GM12878 (cell line): ENCODE measurements around the gene THAP6. TPM values are rescaled to one million over a fixed set of nuclear protein-coding genes. Genes with fewer than 3 reads are reported as not detected.

Source experiments
- ATAC-seq: fragments of 200-7000 bp; cut with Tn5 transposase; 3 replicates; pipeline ENCODE4 v1.9.1; 2020; ENCODE audit warnings: mild to moderate bottlenecking, moderate library complexity
- BruUV-seq: library from RNA; stranded (reverse); fragments of 400-500 nt; replicated peaks from 2 replicates; lab custom pipeline; 2021; lab: Mats Ljungman, UMichigan
- CTCF ChIA-PET: fragments of 300-600 bp; sonication (Branson Sonifier 250); formaldehyde crosslinking; extraction: SDS; loops from one replicate; lab custom pipeline; 2021; ENCODE audit warnings: inconsistent platforms; lab: Yijun Ruan, JAX
- POLR2A ChIA-PET: fragments of 350-600 bp; formaldehyde crosslinking; extraction: SDS; loops from one replicate; lab custom pipeline; 2021; ENCODE audit warnings: inconsistent platforms; lab: Charles Lee
- RAD21 ChIA-PET: fragments of 300-600 bp; sonication (Branson Sonifier 250); formaldehyde crosslinking; loops from one replicate; lab custom pipeline; 2023; ENCODE audit warnings: antibody characterized with exemption; ENCODE audit not compliant: unreplicated experiment; lab: Charles Lee
- SMC1A ChIA-PET: fragments of 300-600 bp; sonication (Branson Sonifier 250); formaldehyde crosslinking; loops from one replicate; lab custom pipeline; 2023; ENCODE audit not compliant: unreplicated experiment, uncharacterized antibody; lab: Charles Lee
- DNase-seq: peaks from one replicate; pipeline ENCODE4 v3.0.0-alpha.2; 2011; ENCODE audit warnings: low read depth, low spot score
- FAIRE-seq: peaks from 3 replicates; lab custom pipeline; 2011; peaks lifted over from hg19 to GRCh38; lab: Jason Lieb, UNC
- H2AFZ ChIP-seq: 2 replicates; pipeline ENCODE4 v1.6.0; 2011; ENCODE audit warnings: low read depth, low read length, control low read depth; ENCODE audit not compliant: control insufficient read depth
- H3K27ac ChIP-seq: 2 replicates; pipeline ENCODE4 v1.5.1; 2011; ENCODE audit warnings: control low read depth; ENCODE audit not compliant: control insufficient read depth, insufficient read depth
- H3K27me3 ChIP-seq, 2 experiments: replicated peaks in 1 of 2; 2 replicates each; pipeline versions ENCODE4 v1.6.0 to v1.6.1; 2011; ENCODE audit warnings: low read length in 1 of 2; ENCODE audit not compliant: control insufficient read depth in 2 of 2, insufficient read depth in 2 of 2
- H3K36me3 ChIP-seq, 2 experiments: 2 replicates each; pipeline ENCODE4 v1.5.1; 2011; ENCODE audit warnings: low read length in 1 of 2; ENCODE audit not compliant: control insufficient read depth in 2 of 2, insufficient read depth in 2 of 2
- H3K4me1 ChIP-seq: 2 replicates; pipeline ENCODE4 v1.6.1; 2011; ENCODE audit warnings: mild to moderate bottlenecking, low read length, moderate library complexity, mixed read lengths; ENCODE audit not compliant: control insufficient read depth, insufficient read depth
- H3K4me2 ChIP-seq: 2 replicates; pipeline ENCODE4 v1.6.0; 2011; ENCODE audit warnings: control low read depth; ENCODE audit not compliant: control insufficient read depth, insufficient read depth
- H3K4me3 ChIP-seq: fragments of 200-600 bp; sonication (generic); 2 replicates; pipeline ENCODE4 v1.5.1; 2016
- H3K79me2 ChIP-seq: 2 replicates; pipeline ENCODE4 v1.6.0; 2011; ENCODE audit warnings: low read length; ENCODE audit not compliant: control insufficient read depth, insufficient read depth
- H3K9ac ChIP-seq: 2 replicates; pipeline ENCODE4 v1.8.0; 2011; ENCODE audit warnings: low read length, control low read depth, mixed read lengths; ENCODE audit not compliant: control insufficient read depth, insufficient read depth
- H3K9me3 ChIP-seq: replicated peaks from 3 replicates; pipeline ENCODE4 v1.5.1; 2011; ENCODE audit warnings: mild to moderate bottlenecking, low read length; ENCODE audit not compliant: control insufficient read depth, insufficient read depth
- H4K20me1 ChIP-seq: 2 replicates; pipeline ENCODE4 v1.6.0; 2011; ENCODE audit not compliant: control insufficient read depth, insufficient read depth
- E2F4 ChIP-seq: IDR thresholded peaks from 2 replicates; pipeline ENCODE4 v1.6.1; 2012; ENCODE audit warnings: low read depth, low read length, improper control_type of control experiment
- HSF1 ChIP-seq: fragments of 150-350 bp; IDR thresholded peaks from 2 replicates; pipeline ENCODE4 v1.6.1; 2014; ENCODE audit warnings: mild to moderate bottlenecking, low read depth, low read length
- IRF3 ChIP-seq: fragments of 450-650 bp; IDR thresholded peaks from 2 replicates; pipeline ENCODE4 v1.6.1; 2014; ENCODE audit warnings: mild to moderate bottlenecking
- JUNB ChIP-seq: IDR thresholded peaks from 2 replicates; pipeline ENCODE4 v1.6.1; 2016; ENCODE audit warnings: antibody characterized with exemption, mild to moderate bottlenecking
- MEF2A ChIP-seq: IDR thresholded peaks from 2 replicates; pipeline ENCODE4 v1.6.1; 2011; ENCODE audit warnings: low read depth, mild to moderate bottlenecking, low read length, moderate library complexity; ENCODE audit not compliant: insufficient read depth
- RELB ChIP-seq: fragments of 450-650 bp; IDR thresholded peaks from 2 replicates; pipeline ENCODE4 v1.6.1; 2017; ENCODE audit warnings: low read depth, mild to moderate bottlenecking, moderate library complexity
- SMARCA5 ChIP-seq: fragments of 450-650 bp; IDR thresholded peaks from 2 replicates; pipeline ENCODE4 v1.6.1; 2017; ENCODE audit warnings: mild to moderate bottlenecking
- SPI1 ChIP-seq: IDR thresholded peaks from 2 replicates; pipeline ENCODE4 v1.6.1; 2011; ENCODE audit warnings: low read depth, mild to moderate bottlenecking, low read length, moderate library complexity, borderline replicate concordance; ENCODE audit not compliant: insufficient read depth
- ZBED1 ChIP-seq: IDR thresholded peaks from 2 replicates; pipeline ENCODE4 v1.6.1; 2016; ENCODE audit warnings: borderline replicate concordance
- ZNF207 ChIP-seq: fragments of 450-650 bp; IDR thresholded peaks from 2 replicates; pipeline ENCODE4 v1.6.1; 2014; ENCODE audit warnings: antibody characterized with exemption, mild to moderate bottlenecking, borderline replicate concordance
- whole genome bisulfite sequencing: methylation state at CpG from one replicate; pipeline ENCODE4 v1.1.6; 2016; ENCODE audit warnings: low lambda C conversion rate; ENCODE audit not compliant: insufficient replicate concordance, insufficient coverage; ENCODE audit errors: missing lambda C conversion rate; 5-methylcytosine and 5-hydroxymethylcytosine counted together
- in situ Hi-C: fragments of 300-500 bp; cut with MboI; formaldehyde crosslinking; loops from 9 replicates; pipeline ENCODE4 v1.14.3; 2018; ENCODE audit warnings: mixed read lengths
- intact Hi-C: fragments of 100-400 bp; cut with micrococcal nuclease; formaldehyde crosslinking; loops from one replicate; pipeline ENCODE4 v1.14.2; 2022; ENCODE audit not compliant: unreplicated experiment
- polyA plus RNA-seq, 11 experiments: library from polyadenylated mRNA; depleted of rRNA in 4 of 11; unstranded in 6 of 11; stranded (reverse) in 5 of 11; fragments of >200 nt; fragmentation: Nextera tagmentation in 4 of 11; fragmentation: Illumina TruSeq in 1 of 11; extraction: Ambion mirVana in 4 of 11; extraction: Trizol in 1 of 11; gene quantifications; 1 replicate in 1 of 11; 2 replicates in 10 of 11; pipeline versions ENCODE4 v1.2.1 to v1.2.3, GENCODE V29; 2011 to 2016; ENCODE audit warnings: inconsistent platforms in 2 of 11, missing spikeins in 2 of 11, low read depth in 1 of 11
- total RNA-seq, 4 experiments: library from RNA; depleted of rRNA in 3 of 4; stranded (reverse); fragments of >200 nt in 3 of 4; fragmentation: Illumina TruSeq in 1 of 4; extraction: Trizol in 1 of 4; gene quantifications; 2 replicates each; pipeline versions ENCODE4 v1.2.1 to v1.2.3, GENCODE V29; 2013 to 2021

THAP6 gene
- total and polyA plus RNA-seq, 10 of the 15 experiments (the other 5 are each of a cell fraction or from before 2014, with no cell fraction given) = 8.9 to 21.9 (median 12.8) TPM

- TF ChIP-seq HSF1 (no peak), SMARCA5 (no peak), ZBED1 (no peak), SPI1 (no peak), RELB (no peak), ZNF207 (no peak), MEF2A (no peak), JUNB (no peak), E2F4 (no peak)
These were observed 30.6 kb downstream of the THAP6 start (continued) for GRCh38 chr4:75544870-75545269.

DNA sequence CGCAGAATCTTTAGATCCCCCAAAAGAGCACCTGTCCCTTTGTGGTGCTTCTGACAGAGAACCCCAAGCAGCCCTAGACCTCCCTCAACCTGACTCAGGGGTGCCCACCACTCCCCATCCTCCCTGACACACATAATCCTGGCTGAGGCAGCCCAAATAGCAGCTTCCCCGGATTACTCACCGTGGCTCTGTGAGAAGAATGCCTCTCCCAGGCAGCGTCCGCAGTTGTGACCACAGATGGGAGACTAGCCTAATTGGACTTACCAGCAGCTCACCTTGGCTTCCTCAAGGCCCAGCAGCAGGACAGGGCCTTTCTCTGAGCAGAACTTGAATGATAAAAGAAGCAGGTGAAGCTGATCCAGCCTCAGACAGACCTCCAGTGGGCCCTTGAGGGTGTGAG, 31.3 kb downstream of the THAP6 start:
- Histone ChIP-seq H3K9ac (no peak overlapping the region), H3K4me2 (no peak overlapping the region), H3K4me1 (no peaks in the 10 kb centered on the region), H2AFZ (no peak overlapping the region), H3K79me2 (no peaks in the 10 kb centered on the region), H3K9me3 (no peaks in the 10 kb centered on the region)
- CTCF ChIA-PET = interaction anchor here (0.9 kb wide), 1 partner anchor 302 kb away, joined by 3 read pairs; no protein-coding TSS in a partner anchor
- intact Hi-C loops = no loop called here
- ATAC-seq (no peak), DNase-seq (no peak), FAIRE-seq (no peak)
- POLR2A ChIA-PET = no interaction called here
- WGBS = 96% methylated on average over 5 of the region's 5 CpGs
- no TSS peak for BruUV-seq
- RAD21 ChIA-PET = no interaction called here
- in situ Hi-C loops = no loop called here
- SMC1A ChIA-PET = no interaction called here
- TF ChIP-seq IRF3 = no peak
- TF ChIP-seq, all 136 proteins: peak for 0
- Histone ChIP-seq H3K27ac (no peak overlapping the region), H4K20me1 (no peaks in the 10 kb centered on the region), H3K36me3 (no peaks in the 10 kb centered on the region; a peak in 1 of 4 replicates), H3K4me3 (no peak overlapping the region), H3K27me3 (no peaks in the 10 kb centered on the region)
